PC-9 (cell line): Measurements from ENCODE around the gene EYA2. TPM values are rescaled to one million over a fixed set of nuclear protein-coding genes. Genes with fewer than 3 reads are reported as not detected.
"Not testable (repeated sequence)": the region's sequence is repeated elsewhere in the genome, so short reads cannot be mapped to it uniquely, and the experiment has no call there.

Experiments used
- BruUV-seq: library from RNA; stranded (reverse); fragments of 400-500 nt; replicated peaks from 2 replicates; lab custom pipeline; 2021; lab: Mats Ljungman, UMichigan
- CTCF ChIA-PET: fragments of 300-600 bp; sonication (Branson Sonifier 250); formaldehyde crosslinking; loops from one replicate; lab custom pipeline; 2022; ENCODE audit warnings: antibody characterized with exemption; lab: Charles Lee
- POLR2A ChIA-PET: fragments of 300-600 bp; sonication (Branson Sonifier 250); formaldehyde crosslinking; loops from one replicate; lab custom pipeline; 2022; ENCODE audit warnings: antibody characterized with exemption; ENCODE audit not compliant: unreplicated experiment; lab: Charles Lee
- DNase-seq, 2 experiments: peaks; one replicate each; pipeline versions ENCODE4 v3.0.0 to v3.0.0-alpha.2; 2015 to 2022; ENCODE audit warnings: mixed read lengths in 1 of 2
- H2AFZ ChIP-seq: fragments of 200-600 bp; sonication (generic); 2 replicates; pipeline ENCODE4 v1.8.1; 2017; ENCODE audit warnings: antibody characterized with exemption
- H3F3A ChIP-seq: fragments of 200-600 bp; sonication (generic); 2 replicates; pipeline ENCODE4 v1.8.1; 2017; ENCODE audit warnings: antibody characterized with exemption, mild to moderate bottlenecking, low read depth; ENCODE audit not compliant: insufficient read depth
- H3K27ac ChIP-seq: fragments of 200-600 bp; sonication (generic); 2 replicates; pipeline ENCODE4 v1.6.1; 2016; ENCODE audit warnings: mixed run types
- H3K27me3 ChIP-seq: fragments of 200-600 bp; sonication (generic); 2 replicates; pipeline ENCODE4 v1.6.1; 2016; ENCODE audit warnings: low read depth, mixed run types; ENCODE audit not compliant: insufficient read depth
- H3K36me3 ChIP-seq: fragments of 200-600 bp; sonication (generic); 2 replicates; pipeline ENCODE4 v1.6.1; 2016; ENCODE audit warnings: low read depth, mixed run types
- H3K4me1 ChIP-seq: fragments of 200-600 bp; sonication (generic); replicated peaks from 2 replicates; pipeline ENCODE4 v1.6.1; 2016; ENCODE audit warnings: mixed run types; ENCODE audit not compliant: insufficient read depth
- H3K4me2 ChIP-seq: fragments of 200-600 bp; sonication (generic); 2 replicates; pipeline ENCODE4 v1.6.1; 2017; ENCODE audit warnings: mixed run types
- H3K4me3 ChIP-seq: fragments of 200-600 bp; sonication (generic); 2 replicates; pipeline ENCODE4 v1.6.1; 2016; ENCODE audit warnings: mixed run types
- H3K79me2 ChIP-seq: fragments of 200-600 bp; sonication (generic); 2 replicates; pipeline ENCODE4 v1.6.1; 2017; ENCODE audit warnings: low read depth, mixed run types
- H3K9me2 ChIP-seq: fragments of 200-600 bp; sonication (generic); 2 replicates; pipeline ENCODE4 v1.8.1; 2017; ENCODE audit warnings: mild to moderate bottlenecking; ENCODE audit not compliant: insufficient read depth
- H3K9me3 ChIP-seq: fragments of 200-600 bp; sonication (generic); 2 replicates; pipeline ENCODE4 v1.8.1; 2016; ENCODE audit warnings: low read depth; ENCODE audit not compliant: insufficient read depth
- H4K20me1 ChIP-seq: fragments of 200-600 bp; sonication (generic); 2 replicates; pipeline ENCODE4 v1.8.1; 2017; ENCODE audit not compliant: insufficient read depth
- EZH2 ChIP-seq: fragments of 200-600 bp; sonication (generic); IDR thresholded peaks from 2 replicates; pipeline ENCODE4 v1.8.0; 2017; ENCODE audit warnings: antibody characterized with exemption, low read depth
- intact Hi-C: fragments of 100-400 bp; cut with micrococcal nuclease; formaldehyde crosslinking; loops from one replicate; pipeline ENCODE4 v1.10.0; 2022; ENCODE audit not compliant: unreplicated experiment
- total RNA-seq: library from RNA; stranded (reverse); gene quantifications from 2 replicates; pipeline ENCODE4 v1.2.3, GENCODE V29; 2021
- TF ChIP-seq, protein P1 (sequence below): fragments of 200-600 bp; sonication (generic); conservative IDR thresholded peaks from 2 replicates; pipeline ENCODE4 v1.6.1; 2017; ENCODE audit warnings: mixed run types, antibody characterized with exemption, mild to moderate bottlenecking, moderate library complexity

The EYA2 gene
- total RNA-seq, 1 experiment from 2014 or later: not detected

DNA sequence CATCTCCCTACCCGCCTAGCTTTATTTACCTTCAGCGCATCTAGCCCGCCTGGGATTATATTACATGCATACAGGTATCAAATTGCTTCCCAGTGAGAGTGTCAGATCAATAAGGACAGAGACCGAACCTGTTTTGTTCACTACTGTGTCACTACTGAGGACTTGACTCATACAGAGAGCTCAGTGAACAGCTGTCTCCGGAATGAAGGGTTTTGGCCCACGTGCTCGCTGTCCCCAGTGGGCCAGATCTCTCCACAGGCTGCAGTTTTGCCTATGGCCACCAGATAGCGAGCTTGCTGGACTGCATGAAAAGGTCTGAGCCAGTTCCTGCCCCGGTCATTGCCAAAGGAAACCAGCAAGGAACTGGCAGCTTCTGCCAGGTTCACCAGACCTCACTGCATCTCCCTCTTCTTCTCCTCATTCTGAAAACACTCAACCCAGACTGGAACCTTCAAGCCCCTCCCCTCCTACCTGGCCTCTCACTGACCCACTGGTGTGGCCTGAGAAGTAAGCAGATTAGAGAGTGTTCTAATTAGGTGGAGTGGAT, 311.0 kb downstream of the EYA2 start:
- no peak overlapping the region for H3K4me3 ChIP-seq
- H3K4me2 ChIP-seq: peak overlapping the region; percentile 56
- POLR2A ChIA-PET: interaction anchor here (0.5 to 0.6 kb wide), 2 partner anchors 210 to 487 kb away, joined by 3 to 9 read pairs; no protein-coding TSS in a partner anchor
- peaks cover 44% of the 10 kb centered on the region for H3K4me1 ChIP-seq
- peaks cover 43% of the 10 kb centered on the region for H3F3A ChIP-seq
- H3K79me2 ChIP-seq: no peaks in the 10 kb centered on the region
- H3K9me3 ChIP-seq: no peaks in the 10 kb centered on the region
- intact Hi-C loops: loop anchor here (2.0 kb wide), 1 partner anchor 415 kb away; no protein-coding TSS in a partner anchor
- DNase-seq: peak; percentile 67 to 93
- no peak overlapping the region for H2AFZ ChIP-seq
- H3K9me2 ChIP-seq: no peaks in the 10 kb centered on the region
- peak overlapping the region; percentile 80 for H3K27ac ChIP-seq
- TF ChIP-seq EZH2: no peak
- TF ChIP-seq, protein P1, sequence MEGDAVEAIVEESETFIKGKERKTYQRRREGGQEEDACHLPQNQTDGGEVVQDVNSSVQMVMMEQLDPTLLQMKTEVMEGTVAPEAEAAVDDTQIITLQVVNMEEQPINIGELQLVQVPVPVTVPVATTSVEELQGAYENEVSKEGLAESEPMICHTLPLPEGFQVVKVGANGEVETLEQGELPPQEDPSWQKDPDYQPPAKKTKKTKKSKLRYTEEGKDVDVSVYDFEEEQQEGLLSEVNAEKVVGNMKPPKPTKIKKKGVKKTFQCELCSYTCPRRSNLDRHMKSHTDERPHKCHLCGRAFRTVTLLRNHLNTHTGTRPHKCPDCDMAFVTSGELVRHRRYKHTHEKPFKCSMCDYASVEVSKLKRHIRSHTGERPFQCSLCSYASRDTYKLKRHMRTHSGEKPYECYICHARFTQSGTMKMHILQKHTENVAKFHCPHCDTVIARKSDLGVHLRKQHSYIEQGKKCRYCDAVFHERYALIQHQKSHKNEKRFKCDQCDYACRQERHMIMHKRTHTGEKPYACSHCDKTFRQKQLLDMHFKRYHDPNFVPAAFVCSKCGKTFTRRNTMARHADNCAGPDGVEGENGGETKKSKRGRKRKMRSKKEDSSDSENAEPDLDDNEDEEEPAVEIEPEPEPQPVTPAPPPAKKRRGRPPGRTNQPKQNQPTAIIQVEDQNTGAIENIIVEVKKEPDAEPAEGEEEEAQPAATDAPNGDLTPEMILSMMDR: peak; percentile 76
- BruUV-seq: TSS peak; percentile 19
- CTCF ChIA-PET: interaction anchor here (0.6 to 1.6 kb wide), 5 partner anchors 9 to 309 kb away, joined by 3 to 9 read pairs (median 3); no protein-coding TSS in a partner anchor
- peaks cover 20% of the 10 kb centered on the region for H3K36me3 ChIP-seq
- H4K20me1 ChIP-seq: no peaks in the 10 kb centered on the region; the same call in 1 of the 2 replicates
- no peaks in the 10 kb centered on the region for H3K27me3 ChIP-seq

DNA sequence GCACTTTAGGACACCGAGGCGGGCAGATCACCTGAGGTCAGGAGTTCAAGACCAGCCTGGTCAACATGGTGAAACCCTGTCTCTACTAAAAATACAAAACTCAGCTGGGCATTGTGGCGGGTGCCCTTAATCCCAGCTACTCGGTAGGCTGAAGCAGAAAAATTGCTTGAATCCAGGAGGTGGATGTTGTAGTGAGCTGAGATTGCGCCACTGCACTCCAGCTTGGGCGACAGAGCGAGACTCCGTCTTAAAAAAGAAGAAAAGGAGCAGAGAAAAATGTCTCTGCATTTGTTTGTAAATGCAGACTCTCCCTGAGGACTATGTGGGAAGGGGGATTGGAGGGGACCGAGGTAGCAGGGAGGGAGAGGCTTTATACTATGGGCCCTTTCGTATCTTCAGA, 311.9 kb downstream of the EYA2 start:
- peaks cover 47% of the 10 kb centered on the region for H3F3A ChIP-seq
- H3K27ac ChIP-seq: peak overlapping the region; percentile 80; the same call in 1 of the 2 replicates
- H4K20me1 ChIP-seq, H2AFZ ChIP-seq, H3K79me2 ChIP-seq, intact Hi-C loops, H3K9me2 ChIP-seq, H3K4me2 ChIP-seq, H3K27me3 ChIP-seq, POLR2A ChIA-PET, H3K9me3 ChIP-seq, DNase-seq, H3K4me3 ChIP-seq, BruUV-seq: not testable (repeated sequence)
- H3K4me1 ChIP-seq: peaks cover 43% of the 10 kb centered on the region
- CTCF ChIA-PET: interaction anchor here (0.5 to 1.6 kb wide), 2 partner anchors 10 to 178 kb away, joined by 6 to 7 read pairs; no protein-coding TSS in a partner anchor
- H3K36me3 ChIP-seq: peaks cover 21% of the 10 kb centered on the region

- ChIA-PET POLR2A (no interaction called here), CTCF (interaction anchor here (0.5 kb wide), 1 partner anchor 177 kb away, joined by 7 read pairs; no protein-coding TSS in a partner anchor)
- no TSS peak for BruUV-seq
- Histone ChIP-seq H3K27ac (peak overlapping the region; percentile 80; the same call in 1 of the 2 replicates), H4K20me1 (no peaks in the 10 kb centered on the region; the same call in none of the 2 replicates), H3K36me3 (peaks cover 26% of the 10 kb centered on the region), H3F3A (peaks cover 51% of the 10 kb centered on the region), H3K4me1 (peaks cover 43% of the 10 kb centered on the region), H3K79me2 (no peaks in the 10 kb centered on the region), H2AFZ (no peak overlapping the region), H3K9me2 (no peaks in the 10 kb centered on the region), H3K9me3 (no peaks in the 10 kb centered on the region), H3K4me2 (no peak overlapping the region), H3K4me3 (no peak overlapping the region), H3K27me3 (no peaks in the 10 kb centered on the region)
- intact Hi-C loops: no loop called here
- TF ChIP-seq, protein P1: no peak
- TF ChIP-seq EZH2: no peak
- DNase-seq: no peak
These were observed 312.5 kb downstream of the EYA2 start for GRCh38 chr20:47206962-47207641.
